DOHH2 (cell line): ENCODE results near the gene CACNA2D3.

Experiments
- H3F3A ChIP-seq: fragments of 200-600 bp; sonication (generic), shearing (Covaris generic); 2 replicates; pipeline ENCODE4 v1.6.0; 2016; ENCODE audit warnings: antibody characterized with exemption, mild to moderate bottlenecking; ENCODE audit not compliant: control insufficient read depth, insufficient read depth
- H3K27ac ChIP-seq: fragments of 200-600 bp; sonication (generic); 2 replicates; pipeline ENCODE4 v1.5.1; 2014; ENCODE audit warnings: low read depth, mild to moderate bottlenecking, low read length, moderate library complexity
- H3K27me3 ChIP-seq: fragments of 200-600 bp; sonication (generic); 2 replicates; pipeline ENCODE4 v1.6.1; 2014; ENCODE audit warnings: mild to moderate bottlenecking, low read length, mixed read lengths; ENCODE audit not compliant: control insufficient read depth
- H3K36me3 ChIP-seq: fragments of 200-600 bp; sonication (generic); 2 replicates; pipeline ENCODE4 v1.6.1; 2014; ENCODE audit warnings: mild to moderate bottlenecking, low read length, moderate library complexity, mixed read lengths; ENCODE audit not compliant: control insufficient read depth
- H3K4me1 ChIP-seq: fragments of 200-600 bp; sonication (generic); 2 replicates; pipeline ENCODE4 v1.6.1; 2014; ENCODE audit warnings: mild to moderate bottlenecking, low read length, mixed read lengths; ENCODE audit not compliant: control insufficient read depth
- H3K4me2 ChIP-seq: fragments of 200-600 bp; sonication (generic); 2 replicates; pipeline ENCODE4 v1.6.0; 2014; ENCODE audit warnings: mild to moderate bottlenecking, low read length, moderate library complexity
- H3K4me3 ChIP-seq: fragments of 200-600 bp; sonication (generic); 2 replicates; pipeline ENCODE4 v1.5.1; 2014; ENCODE audit warnings: mild to moderate bottlenecking, low read length, mixed read lengths
- H3K79me2 ChIP-seq: fragments of 200-600 bp; sonication (generic); 2 replicates; pipeline ENCODE4 v1.6.1; 2014; ENCODE audit warnings: mild to moderate bottlenecking, low read length, mixed read lengths; ENCODE audit not compliant: control insufficient read depth
- H3K9me2 ChIP-seq: fragments of 200-600 bp; sonication (generic); replicated peaks from 2 replicates; pipeline ENCODE4 v1.6.1; 2014; ENCODE audit warnings: mild to moderate bottlenecking, low read length, mixed read lengths; ENCODE audit not compliant: control insufficient read depth
- H3K9me3 ChIP-seq: fragments of 200-600 bp; sonication (generic); 2 replicates; pipeline ENCODE4 v1.6.1; 2014; ENCODE audit warnings: antibody characterized with exemption, low read length, mixed read lengths; ENCODE audit not compliant: control insufficient read depth, insufficient read depth
- H4K20me1 ChIP-seq: fragments of 200-600 bp; sonication (generic); 2 replicates; pipeline ENCODE4 v1.6.0; 2014; ENCODE audit warnings: low read depth, mild to moderate bottlenecking, antibody characterized with exemption, low read length, moderate library complexity; ENCODE audit not compliant: control insufficient read depth, insufficient read depth
- CTCF ChIP-seq: fragments of 200-600 bp; sonication (generic); IDR thresholded peaks from one replicate; pipeline ENCODE4 v1.5.1; 2014; ENCODE audit warnings: antibody characterized with exemption, mild to moderate bottlenecking, low read depth, low read length; ENCODE audit not compliant: poor library complexity, severe bottlenecking
- EZH2phosphoT487 ChIP-seq: fragments of 200-600 bp; sonication (generic); IDR thresholded peaks from 2 replicates; pipeline ENCODE4 v1.6.1; 2017; ENCODE audit warnings: borderline replicate concordance, mild to moderate bottlenecking, antibody characterized with exemption, low read length, moderate library complexity, mixed read lengths

The CACNA2D3 gene

DNA sequence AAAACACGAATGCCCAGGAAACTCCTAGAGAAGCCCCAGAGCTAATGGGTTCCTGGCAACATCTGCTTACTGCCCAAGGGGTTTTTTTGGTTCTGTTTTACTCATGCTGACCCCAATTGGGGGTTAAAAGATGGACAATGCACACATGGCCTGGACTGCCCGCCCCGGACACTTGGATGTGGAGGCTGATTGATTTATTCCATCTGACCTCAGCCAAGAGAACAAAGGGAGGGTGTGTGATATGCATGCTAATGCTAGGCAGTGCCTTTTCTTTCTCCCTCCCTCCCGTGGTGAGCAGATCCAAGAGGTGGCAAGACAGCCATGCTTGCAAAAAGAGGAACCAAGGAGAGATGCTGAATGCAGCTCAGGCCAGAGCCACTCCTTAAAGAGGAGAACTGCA lies 808.8 kb downstream of the CACNA2D3 start:
- no peaks in the 10 kb centered on the region for H3K4me1 ChIP-seq
- no peak for TF ChIP-seq EZH2phosphoT487
- no peak for TF ChIP-seq CTCF

DNA sequence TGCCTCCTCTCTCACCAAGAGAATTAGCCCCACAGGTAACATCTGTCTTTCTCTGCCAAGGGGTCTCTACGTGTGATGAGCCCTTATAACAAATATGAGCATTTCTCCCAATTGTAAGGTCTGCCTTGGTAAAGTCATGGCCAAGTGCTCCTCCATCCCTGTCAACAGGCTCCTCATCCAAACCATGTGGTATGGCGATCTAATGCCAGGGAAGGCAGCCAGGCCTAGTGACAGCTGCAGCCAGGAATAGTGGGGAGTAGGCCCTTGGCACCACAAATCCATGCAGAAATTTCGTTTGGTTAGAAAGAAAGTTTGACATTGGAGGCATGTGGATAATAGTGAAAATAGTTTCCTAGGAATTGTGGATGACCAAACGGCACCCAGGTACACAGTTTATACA lies 810.3 kb downstream of the CACNA2D3 start:
- no peaks in the 10 kb centered on the region for H3F3A ChIP-seq
- H3K9me2 ChIP-seq: no peaks in the 10 kb centered on the region
- H3K4me2 ChIP-seq: no peak overlapping the region
- H3K27ac ChIP-seq: no peak overlapping the region
- H3K4me1 ChIP-seq: no peaks in the 10 kb centered on the region
- no peaks in the 10 kb centered on the region for H3K36me3 ChIP-seq
- TF ChIP-seq EZH2phosphoT487: no peak
- TF ChIP-seq CTCF: no peak
- H3K9me3 ChIP-seq: no peaks in the 10 kb centered on the region
- no peak overlapping the region for H3K4me3 ChIP-seq
- no peaks in the 10 kb centered on the region for H3K79me2 ChIP-seq
- no peaks in the 10 kb centered on the region for H3K27me3 ChIP-seq
- H4K20me1 ChIP-seq: no peaks in the 10 kb centered on the region

More for the DNA sequence above, 808.8 kb downstream of the CACNA2D3 start:
- Histone ChIP-seq H3F3A (no peaks in the 10 kb centered on the region), H3K9me3 (no peaks in the 10 kb centered on the region), H3K79me2 (no peaks in the 10 kb centered on the region), H3K27ac (no peak overlapping the region), H3K9me2 (no peaks in the 10 kb centered on the region), H3K4me3 (no peak overlapping the region), H3K36me3 (no peaks in the 10 kb centered on the region), H3K27me3 (no peaks in the 10 kb centered on the region), H3K4me2 (no peak overlapping the region), H4K20me1 (no peaks in the 10 kb centered on the region)

GRCh38 chr3:54935869-54936268 lies 813.5 kb downstream of the CACNA2D3 start:
- no peaks in the 10 kb centered on the region for H3K36me3 ChIP-seq
- H3K79me2 ChIP-seq: no peaks in the 10 kb centered on the region
- H3K4me2 ChIP-seq: no peak overlapping the region
- no peaks in the 10 kb centered on the region for H3K27me3 ChIP-seq
- H3K4me3 ChIP-seq: no peak overlapping the region
- H3K9me3 ChIP-seq: no peaks in the 10 kb centered on the region
- H3F3A ChIP-seq: no peaks in the 10 kb centered on the region
- H3K9me2 ChIP-seq: no peaks in the 10 kb centered on the region
- H4K20me1 ChIP-seq: no peaks in the 10 kb centered on the region
- H3K27ac ChIP-seq: no peak overlapping the region
- no peaks in the 10 kb centered on the region for H3K4me1 ChIP-seq
- TF ChIP-seq CTCF (no peak), EZH2phosphoT487 (no peak)

DNA sequence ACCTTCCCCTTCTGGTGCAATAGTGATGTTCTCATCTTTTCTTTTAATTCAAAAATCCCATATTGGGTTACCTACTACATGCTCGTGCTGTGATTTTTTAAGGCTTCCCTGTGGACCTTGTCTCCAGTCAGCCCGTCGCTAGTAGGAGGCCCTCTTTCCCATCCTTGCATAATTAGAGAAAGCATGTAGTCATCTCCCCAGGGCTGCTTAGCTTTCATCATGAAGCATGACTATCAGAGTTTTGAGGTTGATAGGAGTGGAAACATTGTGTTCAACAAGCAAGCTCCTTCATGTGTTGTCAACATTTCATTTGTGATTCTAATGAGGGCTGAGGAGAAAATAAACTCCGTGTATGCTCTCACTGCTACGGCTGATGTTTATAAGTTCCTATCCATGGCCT lies 814.2 kb downstream of the CACNA2D3 start:
- Histone ChIP-seq H3K27me3 (no peaks in the 10 kb centered on the region), H3K4me2 (no peak overlapping the region), H3K4me3 (no peak overlapping the region), H3K9me2 (no peaks in the 10 kb centered on the region), H4K20me1 (no peaks in the 10 kb centered on the region), H3F3A (no peaks in the 10 kb centered on the region), H3K27ac (no peak overlapping the region), H3K4me1 (no peaks in the 10 kb centered on the region), H3K9me3 (no peaks in the 10 kb centered on the region), H3K79me2 (no peaks in the 10 kb centered on the region), H3K36me3 (no peaks in the 10 kb centered on the region)
- TF ChIP-seq CTCF: no peak
- no peak for TF ChIP-seq EZH2phosphoT487
